ENCODE measurements around the gene LRCH4.

GRCh38 chr7:100609958-100610357, 24.0 kb upstream of the LRCH4 start:
- TF ChIP-seq CTCF (IDR thresholded peaks at IDR 0.05) (no peak), POLR2A (IDR thresholded peaks at IDR 0.05) (no peak)

Measured in testis (tissue), 2 donors.